IPS-NIHi7 (cell line): ENCODE results near the gene ANKRD28.
A peak's percentile ranks its signal among the peaks of the same experiment; 100 is the strongest.
"Not testable (repeated sequence)": the region's sequence is repeated elsewhere in the genome, so short reads cannot be mapped to it uniquely, and the experiment has no call there.

Experiments
- DNase-seq: peaks from one replicate; pipeline ENCODE4 v3.0.0; 2012; ENCODE audit warnings: mixed read lengths; ENCODE audit errors: extremely low spot score

Gene ANKRD28

DNA sequence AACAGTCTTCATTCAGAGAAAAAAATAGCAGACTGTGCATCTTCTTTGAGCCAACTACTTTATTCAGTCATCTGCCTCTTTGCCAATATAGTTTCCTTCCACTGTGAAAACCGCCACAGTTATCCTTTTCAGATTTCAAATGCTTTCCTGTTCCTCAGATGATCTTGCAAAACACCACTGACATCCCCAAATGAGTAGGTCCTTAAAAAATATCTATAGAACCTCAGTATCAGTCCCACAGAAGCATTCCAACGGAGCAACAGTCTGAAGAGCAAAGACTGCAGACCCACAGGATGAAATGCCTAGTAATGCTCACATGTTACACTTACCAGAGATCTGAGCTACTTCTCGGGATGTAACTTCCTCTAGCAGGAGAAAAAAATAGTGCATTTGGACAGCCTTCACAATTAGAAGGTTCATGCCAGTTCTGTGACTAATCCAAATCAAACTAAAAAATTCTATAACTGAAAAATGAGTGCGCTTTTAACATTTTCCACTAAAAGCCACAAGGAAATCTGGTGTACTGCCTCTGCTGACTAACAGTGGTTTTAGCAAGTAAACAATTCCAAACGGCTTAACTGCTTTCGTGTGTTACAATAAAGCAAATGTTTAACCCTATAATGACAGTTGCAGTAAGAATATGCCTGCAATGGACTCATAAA is at the start of gene ANKRD28:
TSS of gene ANKRD28 (minus strand) at position 338 of the 662 bp plus-strand sequence. CDS start 1,458 bp downstream, outside the sequence.
- peak; percentile 18 for DNase-seq

DNA sequence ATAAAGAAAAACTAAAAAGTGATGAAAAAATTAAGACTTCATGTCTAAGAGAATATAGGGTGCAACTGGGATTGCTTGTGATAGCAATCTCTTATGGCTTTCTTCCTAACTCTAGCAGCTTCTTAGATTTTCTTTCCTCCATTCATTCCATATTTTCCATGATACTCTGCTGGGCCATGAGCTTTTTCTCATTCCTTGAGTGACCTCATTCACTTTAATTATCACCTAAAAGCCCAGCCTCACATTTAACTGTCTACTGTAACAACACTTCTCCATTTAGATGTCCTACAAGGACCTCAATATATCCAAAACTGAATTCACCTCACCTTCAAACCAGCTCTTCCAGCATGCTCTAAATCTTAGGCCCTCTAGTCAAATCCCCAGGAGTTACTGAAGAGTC is 49.5 kb upstream of the ANKRD28 start:
- DNase-seq = no peak

DNA sequence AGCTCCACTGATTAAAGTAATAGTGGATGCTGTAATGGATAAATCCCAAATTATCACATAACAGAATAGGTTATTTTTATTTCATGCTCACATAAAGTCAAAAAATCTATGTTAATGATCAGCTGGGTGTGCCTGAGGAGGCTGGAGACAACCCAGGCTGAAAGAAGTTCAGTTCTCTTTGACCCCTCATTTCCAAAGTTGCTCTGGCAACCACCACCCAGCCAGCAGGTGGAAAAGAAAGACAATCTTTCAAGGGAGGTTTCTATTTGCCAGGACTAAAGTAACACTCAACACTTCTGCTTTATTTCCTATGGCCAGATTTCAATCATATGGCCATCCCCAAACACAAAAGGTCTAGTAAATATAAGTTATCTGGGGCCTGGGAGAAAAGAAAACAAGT is 48.8 kb upstream of the ANKRD28 start:
- DNase-seq = no peak

DNA sequence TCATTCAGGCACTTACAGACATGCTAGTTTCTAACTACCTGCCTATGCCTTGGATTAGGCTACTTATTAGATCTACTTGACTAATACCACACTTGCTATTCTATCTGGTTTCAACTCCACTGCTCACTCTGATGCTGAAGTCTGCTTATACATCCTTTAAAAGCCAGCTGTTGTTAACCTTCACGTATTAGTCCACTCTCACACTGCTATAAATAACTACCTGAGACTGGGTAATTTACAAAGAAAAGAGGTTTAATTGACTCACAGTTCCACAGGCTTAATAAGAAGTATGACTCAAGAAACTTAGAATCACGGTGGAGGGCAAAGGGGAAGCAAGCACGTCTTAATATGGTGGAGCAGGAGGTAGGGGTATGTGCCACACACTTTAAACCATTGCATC is 47.7 kb upstream of the ANKRD28 start:
- DNase-seq = no peak

DNA sequence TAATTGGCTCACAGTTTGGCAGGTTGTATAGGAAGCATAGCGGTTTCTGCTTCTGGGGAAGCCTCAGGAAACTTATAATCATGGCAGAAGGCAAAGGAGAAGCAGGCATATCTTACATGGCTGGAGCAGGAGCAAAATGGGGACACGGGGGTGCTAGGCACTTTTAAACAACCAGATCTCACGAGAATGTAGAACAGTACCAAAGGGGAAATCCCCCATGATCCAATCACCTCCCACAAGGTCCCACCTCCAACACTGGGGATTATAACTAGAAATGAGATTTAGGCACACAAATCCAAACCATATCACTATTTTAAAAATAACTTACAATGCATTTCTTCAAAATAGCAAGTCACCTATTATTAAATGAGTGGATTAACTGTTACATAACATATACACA is 47.1 kb upstream of the ANKRD28 start:
- no peak for DNase-seq

DNA sequence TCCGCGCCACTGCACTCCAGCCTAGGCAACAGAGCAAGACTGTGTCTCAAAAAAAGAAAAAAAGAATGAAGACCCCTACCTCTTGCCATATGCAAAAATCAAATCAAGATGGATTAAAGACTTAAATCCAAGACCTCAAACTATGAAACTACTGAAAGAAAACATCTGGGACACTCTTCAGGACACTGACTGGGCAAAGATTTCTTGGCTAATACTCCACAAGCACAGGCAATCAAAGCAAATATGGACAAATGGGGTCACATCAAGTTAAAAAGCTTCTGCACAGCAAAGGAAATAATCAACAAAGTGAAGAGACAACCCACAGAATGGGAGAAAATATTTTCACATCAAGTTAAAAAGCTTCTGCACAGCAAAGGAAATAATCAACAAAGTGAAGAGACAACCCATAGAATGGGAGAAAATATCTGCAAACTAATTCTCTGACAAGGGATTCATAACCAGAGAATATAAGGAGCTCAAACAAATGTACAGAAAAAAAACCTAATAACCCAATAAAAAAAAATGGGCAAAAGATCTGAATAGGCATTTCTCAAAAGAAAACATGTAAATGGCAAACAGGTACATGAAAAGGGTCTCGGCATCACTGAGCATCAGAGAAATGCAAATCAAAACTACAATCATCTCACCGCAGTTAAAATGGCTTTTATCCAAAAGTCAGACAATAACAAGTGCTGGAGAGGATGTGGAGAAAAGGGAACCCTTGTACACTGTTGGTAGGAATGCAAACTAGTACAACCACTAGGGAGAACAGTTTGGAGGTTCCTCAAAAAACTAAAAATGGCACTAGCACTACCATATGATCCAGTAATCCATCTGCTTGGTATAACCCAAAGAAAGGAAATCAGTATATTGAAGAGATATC is 43.6 kb upstream of the ANKRD28 start:
- not testable (repeated sequence) for DNase-seq

DNA sequence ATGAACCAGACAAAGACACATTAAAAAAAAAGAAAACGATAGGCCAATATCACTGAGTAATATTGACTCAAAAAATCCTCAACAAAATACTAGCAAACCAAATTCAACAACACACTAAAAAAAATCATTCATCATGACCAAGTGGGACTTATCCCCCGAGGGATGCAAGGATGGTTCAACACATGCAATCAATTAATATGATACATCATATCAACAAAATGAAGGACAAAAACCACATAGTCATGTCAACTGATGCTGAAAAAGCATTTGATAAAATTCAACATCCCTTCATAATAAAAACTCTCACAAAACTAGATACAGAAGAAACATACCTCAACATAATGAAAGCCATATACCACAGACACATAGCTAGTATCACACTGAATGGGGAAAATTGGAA is 41.8 kb upstream of the ANKRD28 start:
- DNase-seq = no peak

DNA sequence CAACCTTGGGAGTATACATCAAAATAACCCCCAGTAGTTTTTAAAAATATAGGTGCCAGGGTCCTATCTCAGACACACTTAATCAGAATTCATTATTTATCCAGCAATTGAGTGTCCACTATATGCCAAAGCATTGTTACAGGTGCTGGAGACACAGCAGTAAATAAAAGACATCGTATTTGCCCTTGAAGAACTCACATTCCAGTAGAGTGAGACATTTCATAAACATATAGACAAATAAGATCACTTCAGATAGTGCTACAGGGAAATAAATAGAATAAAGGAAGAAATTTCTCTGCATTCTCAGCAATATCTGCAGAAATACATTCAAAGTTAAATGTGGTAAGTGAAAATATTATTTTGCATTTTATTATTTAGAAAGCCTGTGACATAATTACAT is 34.1 kb upstream of the ANKRD28 start:
- no peak for DNase-seq

DNA sequence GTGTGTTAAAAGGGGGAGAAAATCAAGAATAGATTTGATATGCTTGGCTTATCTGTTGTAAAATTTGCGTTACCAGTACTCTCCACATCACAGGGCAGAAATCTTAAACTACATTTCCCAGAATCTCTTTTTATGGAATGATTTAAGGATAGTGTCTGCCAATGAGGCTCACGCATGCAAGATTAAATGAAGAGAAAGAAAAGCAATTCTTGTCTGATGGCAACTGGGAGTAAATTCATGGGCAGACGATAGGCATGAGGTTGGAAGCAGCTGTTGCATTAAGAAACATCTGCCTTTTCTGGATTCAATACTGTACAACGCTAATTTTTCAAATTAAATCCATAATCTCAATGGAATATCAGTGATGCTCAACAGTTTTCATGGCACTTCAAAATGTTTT is 27.2 kb upstream of the ANKRD28 start:
- no peak for DNase-seq

DNA sequence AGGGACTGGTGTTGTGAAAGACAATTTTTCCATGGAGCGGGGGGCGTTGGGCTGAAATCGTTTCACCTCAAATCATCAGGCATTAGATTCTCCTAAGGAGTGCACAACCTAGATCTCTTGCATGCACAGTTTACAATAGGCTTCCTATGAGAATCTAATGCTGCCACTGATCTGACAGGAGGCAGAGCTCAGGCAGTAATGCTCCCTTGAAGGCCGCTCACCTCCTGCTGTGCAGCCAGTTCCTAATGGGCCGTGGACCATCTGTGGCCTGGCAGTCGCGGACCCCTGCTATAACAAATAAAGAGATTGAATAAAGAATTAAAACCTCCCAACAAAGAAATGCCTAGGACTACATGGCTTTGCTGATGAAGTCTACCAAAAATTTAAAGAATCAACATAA is 25.3 kb upstream of the ANKRD28 start:
- no peak for DNase-seq

DNA sequence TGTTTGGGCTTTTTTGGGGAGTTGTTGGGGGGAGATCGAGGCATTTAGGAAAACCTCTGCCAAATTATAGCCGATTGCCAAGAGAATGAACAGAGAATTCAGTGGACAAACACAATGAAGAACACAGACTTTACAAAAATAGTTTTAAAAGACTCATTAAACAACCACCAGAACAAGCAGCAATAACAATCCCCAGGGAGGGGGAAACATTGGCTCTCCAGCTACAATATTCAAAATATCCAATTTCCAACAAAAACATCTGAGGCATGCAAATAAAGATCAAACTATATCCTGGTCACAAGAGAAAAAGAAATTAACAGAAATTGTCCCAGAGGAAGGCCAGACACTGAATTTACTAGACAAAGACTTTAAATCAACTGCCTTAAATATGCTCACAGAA is 24.5 kb upstream of the ANKRD28 start:
- no peak for DNase-seq

DNA sequence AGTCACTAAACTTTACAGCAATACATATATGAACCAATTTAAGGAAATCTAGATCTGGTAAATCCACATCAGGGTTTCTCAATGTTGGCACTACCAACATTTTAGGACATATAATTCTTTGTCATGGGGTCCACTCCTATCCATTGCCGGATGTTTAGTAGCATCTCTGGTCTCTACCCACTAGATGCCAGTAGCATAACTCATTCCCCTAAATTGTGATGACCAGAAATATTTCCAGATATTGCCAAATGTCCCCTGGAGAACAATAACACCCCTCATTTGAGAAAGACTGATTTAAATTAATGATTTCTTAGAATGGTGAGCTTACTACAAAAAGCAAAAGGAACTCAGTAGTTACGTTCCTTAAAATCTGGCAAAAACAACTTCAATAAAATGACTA is 23.1 kb upstream of the ANKRD28 start:
- DNase-seq = no peak

DNA sequence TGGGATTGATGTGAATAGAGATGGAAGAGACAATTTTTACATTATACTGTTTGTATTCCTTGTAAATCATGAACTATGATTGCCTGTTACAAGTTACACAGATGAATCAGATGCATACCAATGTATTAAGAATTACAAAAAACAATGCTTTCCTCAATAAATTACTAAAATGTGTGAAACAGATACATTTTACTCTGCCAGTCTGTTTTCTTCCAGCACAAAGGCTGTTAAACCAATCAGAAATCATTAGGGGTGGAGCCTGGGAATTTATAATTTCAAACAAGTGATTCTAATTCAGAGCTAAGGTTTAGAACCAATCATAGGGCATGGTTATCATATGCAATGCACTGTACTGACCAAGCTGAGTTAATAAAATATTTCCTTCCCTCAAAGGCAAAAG is 21.8 kb upstream of the ANKRD28 start:
- DNase-seq = no peak

DNA sequence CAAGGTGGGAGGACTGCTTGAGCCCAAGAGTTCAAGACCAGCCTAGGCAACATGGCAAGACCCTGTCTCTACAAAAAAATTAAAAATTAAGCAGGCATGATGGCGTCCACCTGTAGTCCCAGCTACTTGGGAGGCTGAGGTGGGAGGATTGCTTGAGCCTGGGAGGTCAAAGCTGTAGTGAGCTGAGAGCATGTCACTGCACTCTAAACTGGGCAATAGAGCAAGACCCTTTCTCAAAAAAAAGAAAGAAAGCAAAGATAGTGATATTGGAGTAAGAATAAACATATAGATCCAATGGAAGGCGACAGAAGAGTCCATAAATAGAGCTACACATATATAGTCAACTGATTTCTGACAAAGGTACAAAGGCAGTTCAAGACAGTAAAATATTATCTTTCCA is 21.3 kb upstream of the ANKRD28 start:
- no peak for DNase-seq

DNA sequence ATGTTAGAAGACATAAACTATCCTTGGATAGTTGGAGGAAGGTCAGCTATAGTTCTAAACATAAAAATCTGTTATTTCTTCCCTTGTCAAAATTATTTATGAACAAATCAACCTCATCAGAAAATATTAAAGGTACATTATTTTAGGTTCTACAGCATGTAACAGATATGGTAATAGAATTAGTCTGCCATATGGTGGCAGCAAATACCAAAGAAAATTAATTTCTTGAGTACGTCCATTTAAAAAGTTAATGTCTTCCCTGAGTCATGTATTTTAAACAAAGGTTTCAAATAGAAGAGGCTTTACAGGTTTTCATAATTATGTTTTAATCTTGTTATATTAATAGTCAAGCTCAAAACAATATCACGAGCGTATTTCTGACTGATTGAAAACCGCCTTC is 17.9 kb upstream of the ANKRD28 start:
- DNase-seq = no peak

DNA sequence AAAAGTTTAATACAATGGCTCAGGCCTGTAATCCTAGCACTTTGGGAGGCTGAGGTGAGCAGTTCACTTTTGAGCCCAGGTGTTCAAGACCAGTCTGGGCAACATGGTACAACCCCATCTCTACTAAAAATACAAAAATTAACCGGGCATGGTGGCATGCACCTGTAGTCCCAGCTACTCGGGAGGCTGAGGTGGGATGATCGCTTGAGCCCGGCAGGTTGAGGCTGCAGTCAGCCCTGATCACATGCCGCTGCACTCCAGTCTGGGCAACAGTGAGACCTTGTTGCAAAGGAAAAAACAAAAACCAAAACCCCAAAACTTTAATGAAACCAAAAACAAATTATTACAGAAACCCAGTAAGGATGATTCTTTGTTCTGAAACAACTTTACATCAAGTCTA is 15.3 kb upstream of the ANKRD28 start:
- DNase-seq = not testable (repeated sequence)

DNA sequence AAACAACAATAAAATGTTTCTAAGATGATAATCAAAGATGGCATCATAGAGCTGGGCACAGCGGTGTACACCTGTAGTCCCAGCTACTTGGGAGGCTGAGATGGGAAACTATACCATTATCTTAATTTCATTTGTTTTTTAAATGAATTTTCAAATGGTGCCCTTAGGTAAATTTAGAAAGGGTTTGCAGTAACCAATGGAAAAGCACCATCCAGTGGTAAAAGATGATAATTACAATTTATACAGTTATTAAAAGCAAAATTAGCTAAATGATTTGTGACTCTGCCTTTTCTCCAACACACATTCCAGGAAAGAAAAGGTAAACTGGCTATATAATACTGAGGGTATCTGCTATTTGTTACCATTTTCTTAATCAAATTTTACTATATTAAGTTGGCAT is 14.4 kb upstream of the ANKRD28 start:
- DNase-seq = no peak

DNA sequence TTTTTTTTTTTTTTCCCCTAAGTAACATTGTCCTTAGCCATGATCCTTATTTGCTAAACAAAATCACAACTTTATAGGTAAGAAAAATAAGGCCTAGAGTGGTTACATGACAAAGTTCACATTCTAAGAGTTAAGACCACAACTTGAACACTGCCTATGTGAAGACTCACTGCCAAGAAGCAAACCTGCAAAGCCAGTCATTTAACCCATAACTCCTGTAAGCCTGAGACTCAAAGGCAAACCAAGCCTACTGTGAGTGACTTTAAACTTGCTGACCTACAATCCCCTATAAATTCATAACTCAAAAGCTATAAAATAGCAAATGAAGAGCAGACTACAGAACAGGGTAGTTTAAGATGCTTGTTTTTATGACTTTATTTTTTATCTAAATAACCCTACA is 12.9 kb upstream of the ANKRD28 start:
- DNase-seq = no peak

DNA sequence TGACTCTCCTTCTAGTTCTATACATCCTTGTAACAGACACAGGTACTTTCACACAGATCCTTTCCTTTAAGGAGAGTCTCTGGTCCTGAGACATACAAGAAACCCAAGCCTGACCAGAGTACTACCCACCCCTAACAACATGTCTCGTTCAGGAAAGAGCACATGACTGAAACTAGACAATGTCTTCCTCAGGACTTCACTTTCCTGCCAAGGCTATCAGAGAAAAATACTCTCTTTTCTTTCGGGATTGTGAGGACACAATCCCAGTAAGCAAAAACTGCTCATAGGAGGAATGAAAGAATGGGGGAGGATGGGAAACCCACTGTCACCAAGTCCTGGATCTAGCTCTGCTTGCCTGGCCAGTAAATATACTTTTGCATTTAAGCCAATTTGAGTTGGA is 11.5 kb upstream of the ANKRD28 start:
- no peak for DNase-seq

DNA sequence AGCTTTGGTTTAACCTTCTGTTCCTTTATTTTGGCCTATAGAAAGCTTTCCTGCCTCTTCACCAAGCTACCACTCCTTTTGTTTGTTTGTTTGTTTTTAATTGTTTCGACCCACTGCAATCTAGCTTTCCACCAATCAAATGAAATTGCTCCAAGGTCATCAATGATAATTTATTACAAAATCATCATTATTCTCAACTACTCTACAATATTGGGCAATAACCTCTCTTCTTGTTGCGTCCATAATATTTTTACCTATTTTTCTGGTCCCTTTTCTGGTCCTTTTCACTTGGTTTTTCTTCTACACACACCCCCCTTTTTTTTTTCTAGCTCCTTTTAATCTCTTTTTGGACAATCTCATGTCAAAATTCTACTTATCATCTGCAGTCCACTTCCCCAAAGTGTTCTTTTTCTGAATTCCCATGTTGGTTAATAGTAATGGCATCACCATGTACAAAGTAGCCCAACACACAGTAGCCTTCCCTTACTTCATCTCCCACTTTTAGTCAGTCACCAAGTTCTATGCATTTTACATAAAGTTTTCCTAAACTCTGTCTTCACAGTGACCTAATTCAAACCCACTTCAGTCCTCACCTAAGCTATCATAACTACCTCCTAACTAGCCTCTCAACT is 11.0 kb upstream of the ANKRD28 start:
- DNase-seq = no peak

DNA sequence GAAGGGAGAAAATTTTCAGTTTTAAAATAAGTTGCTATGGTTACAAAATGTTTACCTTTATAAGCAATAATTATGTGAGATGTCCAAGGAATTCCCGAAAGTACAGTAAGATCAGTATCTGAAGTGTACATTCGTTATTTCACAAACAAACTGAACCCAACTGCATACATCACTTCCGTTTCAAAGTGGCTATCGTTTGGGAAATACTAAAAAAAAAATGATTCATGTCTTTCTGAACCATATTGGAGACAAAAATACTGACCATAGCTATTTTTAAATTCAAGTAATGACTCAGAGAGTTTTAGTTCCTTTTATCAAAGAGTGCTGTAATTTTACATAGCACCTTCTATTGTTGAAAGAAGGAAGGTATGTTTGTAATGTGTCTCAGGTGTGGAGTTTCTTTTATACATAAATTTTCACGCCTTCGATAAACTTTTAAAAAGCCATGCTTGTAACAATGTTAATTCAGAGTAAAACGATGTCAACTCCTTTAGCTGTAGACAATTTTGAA is 8.0 kb upstream of the ANKRD28 start:
- no peak for DNase-seq

DNA sequence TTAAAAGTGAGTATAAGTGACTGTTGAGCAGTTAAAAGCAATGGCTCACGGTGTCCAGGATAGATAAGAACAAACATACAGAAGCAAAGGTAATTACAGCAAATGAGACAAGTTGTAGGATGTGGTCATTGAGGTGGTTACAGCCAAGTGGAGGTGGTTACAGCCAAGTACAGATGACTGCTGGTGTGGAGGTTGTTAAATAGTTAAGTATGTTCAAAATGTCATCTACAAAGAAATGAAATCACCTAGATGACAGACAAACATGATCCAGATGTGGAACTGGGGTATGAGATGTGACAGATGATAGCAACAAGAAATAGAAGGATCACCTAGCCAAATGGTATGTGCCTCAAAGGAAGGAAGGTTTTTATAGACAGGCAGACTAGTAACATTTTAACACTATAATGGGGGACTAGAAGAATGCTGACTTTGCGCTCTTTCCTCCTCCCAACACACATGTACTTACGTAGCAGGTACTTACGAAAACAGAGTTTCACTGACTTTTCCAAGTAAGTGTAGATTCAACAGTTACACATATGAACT is 6.8 kb upstream of the ANKRD28 start:
- no peak for DNase-seq
